ENCODE measurements around the gene TULP4.
"Not testable (repeated sequence)": the region's sequence is repeated elsewhere in the genome, so short reads cannot be mapped to it uniquely, and the experiment has no call there.

TULP4 gene

GRCh38 chr6:158295976-158296853, 16.1 kb upstream of the TULP4 start:
- WGBS, 2 experiments (ENCODE audit: insufficient coverage in 2 of 2) = 92 to 98% methylated on average over 4 to 7 of the region's 11 CpGs
- H3K36me3 ChIP-seq (ENCODE audit: control insufficient read depth, insufficient read depth, low read length) = peaks cover 48% of the 10 kb centered on the region
- peaks cover 31% of the 10 kb centered on the region for H3K9me3 ChIP-seq (ENCODE audit: control insufficient read depth, low read length)
- H3K4me3 ChIP-seq (ENCODE audit: extremely low read depth, insufficient read depth, low read length, poor library complexity, severe bottlenecking); H3K4me1 ChIP-seq (ENCODE audit: control insufficient read depth, insufficient read depth, low read length, poor library complexity, severe bottlenecking); H3K27ac ChIP-seq (ENCODE audit: low read depth, low read length, severe bottlenecking): not testable (repeated sequence)

- H3K9me3 ChIP-seq (ENCODE audit: control insufficient read depth, low read length) = peaks cover 31% of the 10 kb centered on the region
- not testable (repeated sequence) for H3K4me1 ChIP-seq (ENCODE audit: control insufficient read depth, insufficient read depth, low read length, poor library complexity, severe bottlenecking); H3K27ac ChIP-seq (ENCODE audit: low read depth, low read length, severe bottlenecking); H3K4me3 ChIP-seq (ENCODE audit: extremely low read depth, insufficient read depth, low read length, poor library complexity, severe bottlenecking)
- 98 to 100% methylated on average over 2 to 4 of the region's 7 CpGs for WGBS, 2 experiments (ENCODE audit: insufficient coverage in 2 of 2)
- H3K36me3 ChIP-seq (ENCODE audit: control insufficient read depth, insufficient read depth, low read length) = peaks cover 48% of the 10 kb centered on the region
Observed at GRCh38 chr6:158296854-158297324, 15.4 kb upstream of the TULP4 start.

- H3K36me3 ChIP-seq (ENCODE audit: control insufficient read depth, insufficient read depth, low read length) = peaks cover 48% of the 10 kb centered on the region
- WGBS, 2 experiments (ENCODE audit: insufficient coverage in 2 of 2) = 93 to 94% methylated on average over 2 to 6 of the region's 10 CpGs
- not testable (repeated sequence) for H3K4me1 ChIP-seq (ENCODE audit: control insufficient read depth, insufficient read depth, low read length, poor library complexity, severe bottlenecking); H3K27ac ChIP-seq (ENCODE audit: low read depth, low read length, severe bottlenecking); H3K4me3 ChIP-seq (ENCODE audit: extremely low read depth, insufficient read depth, low read length, poor library complexity, severe bottlenecking)
- H3K9me3 ChIP-seq (ENCODE audit: control insufficient read depth, low read length) = peaks cover 31% of the 10 kb centered on the region
Observed at GRCh38 chr6:158297657-158298056, 14.6 kb upstream of the TULP4 start.

- H3K36me3 ChIP-seq (ENCODE audit: control insufficient read depth, insufficient read depth, low read length) = peaks cover 37% of the 10 kb centered on the region
Observed at GRCh38 chr6:158300306-158301143, 11.7 kb upstream of the TULP4 start.

GRCh38 chr6:158301561-158301960, 10.7 kb upstream of the TULP4 start:
- H3K9me3 ChIP-seq (ENCODE audit: control insufficient read depth, low read length) = peaks cover 14% of the 10 kb centered on the region
- not testable (repeated sequence) for H3K4me1 ChIP-seq (ENCODE audit: control insufficient read depth, insufficient read depth, low read length, poor library complexity, severe bottlenecking); H3K4me3 ChIP-seq (ENCODE audit: extremely low read depth, insufficient read depth, low read length, poor library complexity, severe bottlenecking); H3K27ac ChIP-seq (ENCODE audit: low read depth, low read length, severe bottlenecking)
- peaks cover 34% of the 10 kb centered on the region for H3K36me3 ChIP-seq (ENCODE audit: control insufficient read depth, insufficient read depth, low read length)
- WGBS, 2 experiments (ENCODE audit: insufficient coverage in 2 of 2) = 100% methylated on average over 2 of the region's 4 CpGs; no CpG with 5 or more reads in 1 of the 2 experiments

More at GRCh38 chr6:158300306-158301143, 11.7 kb upstream of the TULP4 start:
- WGBS, 2 experiments (ENCODE audit: insufficient coverage in 2 of 2) = 95 to 96% methylated on average over 4 to 7 of the region's 10 CpGs
- not testable (repeated sequence) for H3K27ac ChIP-seq (ENCODE audit: low read depth, low read length, severe bottlenecking); H3K4me1 ChIP-seq (ENCODE audit: control insufficient read depth, insufficient read depth, low read length, poor library complexity, severe bottlenecking); H3K4me3 ChIP-seq (ENCODE audit: extremely low read depth, insufficient read depth, low read length, poor library complexity, severe bottlenecking)
- peaks cover 24% of the 10 kb centered on the region for H3K9me3 ChIP-seq (ENCODE audit: control insufficient read depth, low read length)

- H3K4me3 ChIP-seq (ENCODE audit: extremely low read depth, insufficient read depth, low read length, poor library complexity, severe bottlenecking); H3K9me3 ChIP-seq (ENCODE audit: control insufficient read depth, low read length); H3K27ac ChIP-seq (ENCODE audit: low read depth, low read length, severe bottlenecking); H3K4me1 ChIP-seq (ENCODE audit: control insufficient read depth, insufficient read depth, low read length, poor library complexity, severe bottlenecking): not testable (repeated sequence)
- peaks cover 31% of the 10 kb centered on the region for H3K36me3 ChIP-seq (ENCODE audit: control insufficient read depth, insufficient read depth, low read length)
- WGBS, 2 experiments (ENCODE audit: insufficient coverage in 2 of 2) = 100% methylated on average over 2 to 3 of the region's 7 CpGs
Observed at GRCh38 chr6:158302195-158302796, 10.0 kb upstream of the TULP4 start.

GRCh38 chr6:158303210-158303731, 9.0 kb upstream of the TULP4 start:
- Histone ChIP-seq H3K36me3 (ENCODE audit: control insufficient read depth, insufficient read depth, low read length) (peaks cover 31% of the 10 kb centered on the region), H3K27ac (ENCODE audit: low read depth, low read length, severe bottlenecking) (no peak overlapping the region), H3K9me3 (ENCODE audit: control insufficient read depth, low read length) (no peaks in the 10 kb centered on the region), H3K4me1 (ENCODE audit: control insufficient read depth, insufficient read depth, low read length, poor library complexity, severe bottlenecking) (no peaks in the 10 kb centered on the region), H3K4me3 (ENCODE audit: extremely low read depth, insufficient read depth, low read length, poor library complexity, severe bottlenecking) (no peak overlapping the region)
- 82 to 90% methylated on average over 5 to 6 of the region's 7 CpGs for WGBS, 2 experiments (ENCODE audit: insufficient coverage in 2 of 2)

- Histone ChIP-seq H3K4me1 (ENCODE audit: control insufficient read depth, insufficient read depth, low read length, poor library complexity, severe bottlenecking) (no peaks in the 10 kb centered on the region), H3K9me3 (ENCODE audit: control insufficient read depth, low read length) (no peaks in the 10 kb centered on the region), H3K4me3 (ENCODE audit: extremely low read depth, insufficient read depth, low read length, poor library complexity, severe bottlenecking) (no peak overlapping the region), H3K36me3 (ENCODE audit: control insufficient read depth, insufficient read depth, low read length) (peaks cover 31% of the 10 kb centered on the region), H3K27ac (ENCODE audit: low read depth, low read length, severe bottlenecking) (no peak overlapping the region)
Observed at GRCh38 chr6:158304254-158304653, 8.0 kb upstream of the TULP4 start.

GRCh38 chr6:158309814-158310213, 2.5 kb upstream of the TULP4 start:
- no CpG with 5 or more reads among the region's 5 CpGs for WGBS, 2 experiments (ENCODE audit: insufficient coverage in 2 of 2)
- H3K27ac ChIP-seq (ENCODE audit: low read depth, low read length, severe bottlenecking) = no peak overlapping the region
- H3K36me3 ChIP-seq (ENCODE audit: control insufficient read depth, insufficient read depth, low read length) = peaks cover 67% of the 10 kb centered on the region
- no peaks in the 10 kb centered on the region for H3K9me3 ChIP-seq (ENCODE audit: control insufficient read depth, low read length)
- no peaks in the 10 kb centered on the region for H3K4me1 ChIP-seq (ENCODE audit: control insufficient read depth, insufficient read depth, low read length, poor library complexity, severe bottlenecking)
- H3K4me3 ChIP-seq (ENCODE audit: extremely low read depth, insufficient read depth, low read length, poor library complexity, severe bottlenecking) = no peak overlapping the region

- Histone ChIP-seq H3K4me1 (ENCODE audit: control insufficient read depth, insufficient read depth, low read length, poor library complexity, severe bottlenecking) (no peaks in the 10 kb centered on the region), H3K4me3 (ENCODE audit: extremely low read depth, insufficient read depth, low read length, poor library complexity, severe bottlenecking) (no peak overlapping the region), H3K27ac (ENCODE audit: low read depth, low read length, severe bottlenecking) (no peak overlapping the region), H3K36me3 (ENCODE audit: control insufficient read depth, insufficient read depth, low read length) (peaks cover 72% of the 10 kb centered on the region), H3K9me3 (ENCODE audit: control insufficient read depth, low read length) (peaks cover 3% of the 10 kb centered on the region)
- WGBS, 2 experiments (ENCODE audit: insufficient coverage in 2 of 2) = 58 to 82% methylated on average over 6 of the region's 8 CpGs
Observed at GRCh38 chr6:158311193-158311592, 1.1 kb upstream of the TULP4 start.
